Measurements from ENCODE around the gene PHACTR3.
"Not testable (repeated sequence)": the region's sequence is repeated elsewhere in the genome, so short reads cannot be mapped to it uniquely, and the experiment has no call there.

PHACTR3 gene

GRCh38 chr20:59589086-59589684 is 15.2 kb upstream of the PHACTR3 start:
- no peak for DNase-seq (ENCODE audit: low read depth in 2 of 2)

GRCh38 chr20:59591061-59591460 is 13.3 kb upstream of the PHACTR3 start:
- no peak for DNase-seq (ENCODE audit: low read depth in 2 of 2)

- no peak for DNase-seq (ENCODE audit: low read depth in 2 of 2)
Observed at GRCh38 chr20:59596690-59597089, 7.7 kb upstream of the PHACTR3 start.

- DNase-seq (ENCODE audit: low read depth in 2 of 2) = no peak
Observed at GRCh38 chr20:59597240-59597639, 7.1 kb upstream of the PHACTR3 start.

- DNase-seq (ENCODE audit: low read depth in 2 of 2) = peak in 1 of 2 experiments; percentile 15
Observed at GRCh38 chr20:59598625-59599310, 5.6 kb upstream of the PHACTR3 start.

- no peak for DNase-seq (ENCODE audit: low read depth in 2 of 2)
Observed at GRCh38 chr20:59599941-59600340, 4.4 kb upstream of the PHACTR3 start.

GRCh38 chr20:59600472-59600871 is 3.9 kb upstream of the PHACTR3 start:
- no peak for DNase-seq (ENCODE audit: low read depth in 2 of 2)

GRCh38 chr20:59602546-59603080 is 1.7 kb upstream of the PHACTR3 start:
- no peak for DNase-seq (ENCODE audit: low read depth in 2 of 2)

- DNase-seq (ENCODE audit: low read depth in 2 of 2) = no peak
Observed at GRCh38 chr20:59603176-59603575, 1.2 kb upstream of the PHACTR3 start.

- no peak for DNase-seq (ENCODE audit: low read depth in 2 of 2)
Observed at GRCh38 chr20:59604741-59605600, 631 bp downstream of the PHACTR3 start.

- no peak for DNase-seq (ENCODE audit: low read depth in 2 of 2)
Observed at GRCh38 chr20:59605601-59606364, 1.4 kb downstream of the PHACTR3 start.

- no peak for DNase-seq (ENCODE audit: low read depth in 2 of 2)
Observed at GRCh38 chr20:59606566-59606965, 2.2 kb downstream of the PHACTR3 start.

- no peak for DNase-seq (ENCODE audit: low read depth in 2 of 2)
Observed at GRCh38 chr20:59608396-59608795, 4.1 kb downstream of the PHACTR3 start.

GRCh38 chr20:59608871-59609270 is 4.5 kb downstream of the PHACTR3 start:
- no peak for DNase-seq (ENCODE audit: low read depth in 2 of 2)

- no peak for DNase-seq (ENCODE audit: low read depth in 2 of 2)
Observed at GRCh38 chr20:59611286-59611685, 6.9 kb downstream of the PHACTR3 start.

GRCh38 chr20:59613861-59614260 is 9.5 kb downstream of the PHACTR3 start:
- DNase-seq (ENCODE audit: low read depth in 2 of 2) = no peak

GRCh38 chr20:59614714-59615113 is 10.4 kb downstream of the PHACTR3 start:
- no peak for DNase-seq (ENCODE audit: low read depth in 2 of 2)

GRCh38 chr20:59616306-59616705 is 12.0 kb downstream of the PHACTR3 start:
- no peak for DNase-seq (ENCODE audit: low read depth in 2 of 2)

GRCh38 chr20:59617221-59617620 is 12.9 kb downstream of the PHACTR3 start:
- DNase-seq (ENCODE audit: low read depth in 2 of 2) = no peak

- DNase-seq (ENCODE audit: low read depth in 2 of 2) = no peak
Observed at GRCh38 chr20:59618131-59618530, 13.8 kb downstream of the PHACTR3 start.

- not testable (repeated sequence) for DNase-seq (ENCODE audit: low read depth in 2 of 2)
Observed at GRCh38 chr20:59618585-59618984, 14.2 kb downstream of the PHACTR3 start.

All from stimulated activated CD4-positive, alpha-beta T cell treated with anti-CD3 and anti-CD28 coated beads, Interleukin-12 subunit alpha, Interleukin-12 subunit beta, amount 100 ng/mL, for 24 hours (primary cell).